CD14-positive monocyte (primary cell): ENCODE results near the gene FAM83D. TPM values are rescaled to one million over a fixed set of nuclear protein-coding genes. Genes with fewer than 3 reads are reported as not detected.

Experiments
- DNase-seq, 3 donors: peaks; one replicate each; pipeline ENCODE4 v3.0.0-alpha.2; 2011 to 2022
- H2AFZ ChIP-seq: 2 replicates; pipeline ENCODE4 v1.6.0; 2012; ENCODE audit warnings: mild to moderate bottlenecking, low read depth, low read length, inconsistent platforms; ENCODE audit not compliant: insufficient read depth, poor library complexity, severe bottlenecking
- H3K27ac ChIP-seq, 2 donors: 1 replicate in 1 of 2; 2 replicates in 1 of 2; pipeline ENCODE4 v1.5.1; 2012 to 2013; ENCODE audit warnings: low read length in 2 of 2, control low read depth in 1 of 2, inconsistent platforms in 1 of 2, low read depth in 1 of 2, mild to moderate bottlenecking in 1 of 2
- H3K27me3 ChIP-seq, 2 donors: one replicate each; pipeline versions ENCODE4 v1.6.0 to v1.6.1; 2011 to 2013; ENCODE audit warnings: low read length in 2 of 2; ENCODE audit not compliant: control insufficient read depth in 2 of 2, insufficient read depth in 2 of 2
- H3K36me3 ChIP-seq, 2 donors: replicated peaks in 1 of 2; 1 replicate in 1 of 2; 2 replicates in 1 of 2; pipeline versions ENCODE4 v1.5.1 to v1.6.1; 2012 to 2013; ENCODE audit warnings: low read length in 2 of 2, control low read depth in 1 of 2, inconsistent platforms in 1 of 2, mild to moderate bottlenecking in 1 of 2; ENCODE audit not compliant: insufficient read depth in 2 of 2, control insufficient read depth in 1 of 2
- H3K4me1 ChIP-seq, 2 donors: 1 replicate in 1 of 2; 2 replicates in 1 of 2; pipeline versions ENCODE4 v1.5.1 to v1.6.1; 2012 to 2013; ENCODE audit warnings: low read length in 2 of 2, control low read depth in 1 of 2, inconsistent platforms in 1 of 2, mild to moderate bottlenecking in 1 of 2, moderate library complexity in 1 of 2; ENCODE audit not compliant: insufficient read depth in 2 of 2, control insufficient read depth in 1 of 2
- H3K4me2 ChIP-seq: replicated peaks from 2 replicates; pipeline ENCODE3; 2012; ENCODE audit warnings: low read length, moderate library complexity, mild to moderate bottlenecking; ENCODE audit not compliant: poor library complexity, severe bottlenecking; ENCODE audit errors: extremely low read depth
- H3K4me3 ChIP-seq, 3 experiments: fragments of 200-600 bp in 1 of 3; sonication (generic) in 1 of 3; replicated peaks in 1 of 3; 1 replicate in 2 of 3; 2 replicates in 1 of 3; pipeline ENCODE4 v1.5.1; 2011 to 2013; ENCODE audit warnings: low read length in 3 of 3, mild to moderate bottlenecking in 3 of 3, control low read depth in 2 of 3, low read depth in 2 of 3, inconsistent platforms in 1 of 3, moderate library complexity in 1 of 3
- H3K79me2 ChIP-seq: 2 replicates; pipeline ENCODE4 v1.6.0; 2012; ENCODE audit warnings: mild to moderate bottlenecking, control low read depth, inconsistent platforms, low read length, moderate library complexity; ENCODE audit not compliant: insufficient read depth
- H3K9ac ChIP-seq: 2 replicates; pipeline ENCODE4 v1.6.0; 2017; ENCODE audit warnings: low read length, mild to moderate bottlenecking; ENCODE audit not compliant: insufficient read depth, poor library complexity, severe bottlenecking
- H3K9me3 ChIP-seq, 2 donors: replicated peaks in 1 of 2; 1 replicate in 1 of 2; 2 replicates in 1 of 2; pipeline versions ENCODE4 v1.5.1 to v1.6.1; 2012 to 2013; ENCODE audit warnings: low read length in 2 of 2, control low read depth in 1 of 2; ENCODE audit not compliant: control insufficient read depth in 1 of 2, insufficient read depth in 1 of 2
- H4K20me1 ChIP-seq: 2 replicates; pipeline ENCODE4 v1.6.0; 2012; ENCODE audit warnings: mild to moderate bottlenecking, low read length, control low read depth, moderate library complexity; ENCODE audit not compliant: insufficient read depth
- H3K27ac Mint-ChIP-seq, 7 donors: one replicate each; pipeline ENCODE4 v1.8.0; 2020; ENCODE audit warnings: mild to moderate bottlenecking in 7 of 7, mixed read lengths in 7 of 7, moderate library complexity in 6 of 7, inconsistent platforms in 2 of 7
- H3K27me3 Mint-ChIP-seq, 3 donors: one replicate each; pipeline ENCODE4 v1.8.0; 2021 to 2022; ENCODE audit warnings: low read depth in 3 of 3, mild to moderate bottlenecking in 3 of 3, mixed read lengths in 3 of 3, moderate library complexity in 3 of 3, inconsistent platforms in 1 of 3
- H3K36me3 Mint-ChIP-seq, 2 donors: one replicate each; pipeline ENCODE4 v1.8.0; 2020; ENCODE audit warnings: mixed read lengths in 2 of 2, inconsistent platforms in 1 of 2, mild to moderate bottlenecking in 1 of 2
- H3K4me1 Mint-ChIP-seq: one replicate; pipeline ENCODE4 v1.8.0; 2020; ENCODE audit warnings: mild to moderate bottlenecking, mixed read lengths
- H3K4me3 Mint-ChIP-seq, 2 donors: one replicate each; pipeline ENCODE4 v1.8.0; 2020; ENCODE audit warnings: mild to moderate bottlenecking in 2 of 2, mixed read lengths in 2 of 2, moderate library complexity in 1 of 2
- H3K9me3 Mint-ChIP-seq, 7 donors: one replicate each; pipeline ENCODE4 v1.8.0; 2020 to 2022; ENCODE audit warnings: mixed read lengths in 7 of 7, mild to moderate bottlenecking in 6 of 7, moderate library complexity in 6 of 7, inconsistent platforms in 2 of 7
- CTCF ChIP-seq: fragments of 200-600 bp; IDR thresholded peaks from one replicate; pipeline ENCODE4 v1.8.0; 2022; ENCODE audit warnings: antibody characterized with exemption, mild to moderate bottlenecking
- WGBS: methylation state at CpG from one replicate; pipeline ENCODE4 v1.1.5; 2013; ENCODE audit warnings: missing lambda C conversion rate; ENCODE audit not compliant: insufficient coverage; 5-methylcytosine and 5-hydroxymethylcytosine counted together
- intact Hi-C, 2 donors: fragments of 100-400 bp; cut with micrococcal nuclease; formaldehyde crosslinking; loops; one replicate each; pipeline versions ENCODE4 v1.15.0 to v1.15.1; 2023
- polyA plus RNA-seq, 3 donors: library from polyadenylated mRNA; depleted of rRNA in 1 of 3; unstranded in 2 of 3; stranded (reverse) in 1 of 3; fragments of 300-500 nt in 2 of 3; fragments of >200 nt in 1 of 3; fragmentation: Illumina TruSeq in 2 of 3; gene quantifications; 1 replicate in 2 of 3; 2 replicates in 1 of 3; pipeline ENCODE4 v1.2.3, GENCODE V29; 2012 to 2021

The FAM83D gene
- polyA plus RNA-seq, 3 donors, result 0.09 to 0.15 TPM; not detected in 1

DNA sequence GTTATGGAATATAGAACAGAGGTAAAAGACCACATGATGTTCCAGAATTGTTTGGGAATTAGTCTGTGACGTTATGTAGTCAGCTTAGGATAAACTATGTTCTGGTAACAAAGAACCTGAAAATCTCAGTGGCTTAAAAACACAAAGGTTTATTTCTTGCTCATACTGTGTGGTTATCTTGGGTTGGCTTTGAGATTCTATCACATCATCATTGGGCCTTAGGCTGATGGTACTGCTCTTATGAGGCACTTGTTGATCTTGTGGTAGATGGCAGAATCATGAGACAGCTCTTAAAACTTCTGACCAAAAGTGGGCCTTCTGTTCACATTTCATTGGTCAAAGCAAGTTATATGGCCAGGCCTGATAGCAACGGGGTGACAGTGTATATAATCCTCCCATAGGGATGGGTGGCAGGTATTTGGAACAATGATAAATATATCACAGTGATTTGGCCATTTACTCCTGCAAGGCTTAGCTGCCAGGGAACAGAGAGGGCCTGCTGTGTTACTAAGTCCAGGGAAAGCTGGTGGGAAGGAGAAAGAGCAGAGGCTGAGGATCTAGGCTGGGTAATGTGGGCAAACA is 49.4 kb downstream of the FAM83D start:
- H3K36me3 ChIP-seq, result peaks cover 43 to 85% of the 10 kb centered on the region in 2 donors
- peaks cover 49 to 50% of the 10 kb centered on the region in 2 donors for H3K36me3 Mint-ChIP-seq
- no peak overlapping the region for H3K27ac ChIP-seq

DNA sequence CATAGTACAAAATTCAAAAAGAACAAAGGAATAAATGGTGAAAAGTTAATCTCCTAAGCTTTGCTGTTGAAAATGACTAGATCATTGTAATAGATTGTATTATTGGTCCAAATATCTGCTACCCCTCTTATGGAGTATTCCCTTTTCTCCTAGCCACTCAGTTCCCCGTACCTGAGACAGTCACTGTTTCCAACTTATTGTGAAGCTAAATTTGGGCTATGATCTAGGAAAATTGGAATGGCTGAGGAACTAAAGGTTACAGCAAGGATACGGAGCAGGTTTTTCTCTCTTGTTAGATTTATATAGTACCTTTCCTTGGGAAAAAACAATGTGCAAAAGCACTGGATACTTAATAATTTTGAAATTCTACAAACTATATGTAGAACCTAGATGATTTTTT is 53.2 kb downstream of the FAM83D start:
- DNase-seq, result no peak
- Histone ChIP-seq H3K4me1 (no peaks in the 10 kb centered on the region), H3K27ac (no peak overlapping the region), H3K9ac (no peak overlapping the region), H3K36me3 (peaks cover 20 to 79% of the 10 kb centered on the region in 2 donors), H3K27me3 (no peaks in the 10 kb centered on the region), H3K4me2 (no peak overlapping the region), H2AFZ (no peak overlapping the region), H3K4me3 (no peak overlapping the region), H3K9me3 (no peaks in the 10 kb centered on the region), H4K20me1 (peaks cover 5% of the 10 kb centered on the region), H3K79me2 (peaks cover 3% of the 10 kb centered on the region)
- intact Hi-C loops, result no loop called here
- WGBS, result no CpG with 5 or more reads among the region's 2 CpGs
- TF ChIP-seq CTCF, result no peak
- no peak overlapping the region for H3K4me3 Mint-ChIP-seq
- no peaks in the 10 kb centered on the region for H3K9me3 Mint-ChIP-seq
- peaks cover under 1% of the 10 kb centered on the region for H3K4me1 Mint-ChIP-seq
- H3K27ac Mint-ChIP-seq, result no peak overlapping the region
- H3K36me3 Mint-ChIP-seq, result peaks cover 33 to 40% of the 10 kb centered on the region in 2 donors
- no peaks in the 10 kb centered on the region for H3K27me3 Mint-ChIP-seq

More for the DNA sequence above, 49.4 kb downstream of the FAM83D start:
- Histone ChIP-seq H3K79me2 (peaks cover 3% of the 10 kb centered on the region), H3K4me3 (no peak overlapping the region), H3K9me3 (no peaks in the 10 kb centered on the region), H3K4me1 (no peaks in the 10 kb centered on the region), H2AFZ (no peak overlapping the region), H3K9ac (no peak overlapping the region), H4K20me1 (peaks cover 5% of the 10 kb centered on the region), H3K4me2 (no peak overlapping the region), H3K27me3 (no peaks in the 10 kb centered on the region)
- H3K27ac Mint-ChIP-seq, result no peak overlapping the region
- no peaks in the 10 kb centered on the region for H3K27me3 Mint-ChIP-seq
- no CpG with 5 or more reads among the region's 2 CpGs for WGBS
- no peak for DNase-seq
- H3K4me1 Mint-ChIP-seq, result no peaks in the 10 kb centered on the region
- no peak for TF ChIP-seq CTCF
- H3K9me3 Mint-ChIP-seq, result no peaks in the 10 kb centered on the region
- intact Hi-C loops, result no loop called here
- no peak overlapping the region for H3K4me3 Mint-ChIP-seq
